Ovary (tissue), 3 donors: Measurements from ENCODE around the gene CEP104.

Source experiments
- POLR2A ChIP-seq: fragments of 450-650 bp; IDR thresholded peaks from one replicate; pipeline ENCODE4 v1.6.1; 2017; ENCODE audit warnings: antibody characterized with exemption, mild to moderate bottlenecking, moderate library complexity
- TF ChIP-seq, protein P1 (sequence below), 3 donors: fragments of 450-650 bp in 2 of 3; fragments of 200-600 bp in 1 of 3; IDR thresholded peaks; one replicate each; pipeline versions ENCODE4 v1.5.1 to v1.8.0; 2016 to 2022; ENCODE audit warnings: antibody characterized with exemption in 3 of 3, mild to moderate bottlenecking in 1 of 3
- donor health status: DM: no; HTN: no; CAD: no.

DNA sequence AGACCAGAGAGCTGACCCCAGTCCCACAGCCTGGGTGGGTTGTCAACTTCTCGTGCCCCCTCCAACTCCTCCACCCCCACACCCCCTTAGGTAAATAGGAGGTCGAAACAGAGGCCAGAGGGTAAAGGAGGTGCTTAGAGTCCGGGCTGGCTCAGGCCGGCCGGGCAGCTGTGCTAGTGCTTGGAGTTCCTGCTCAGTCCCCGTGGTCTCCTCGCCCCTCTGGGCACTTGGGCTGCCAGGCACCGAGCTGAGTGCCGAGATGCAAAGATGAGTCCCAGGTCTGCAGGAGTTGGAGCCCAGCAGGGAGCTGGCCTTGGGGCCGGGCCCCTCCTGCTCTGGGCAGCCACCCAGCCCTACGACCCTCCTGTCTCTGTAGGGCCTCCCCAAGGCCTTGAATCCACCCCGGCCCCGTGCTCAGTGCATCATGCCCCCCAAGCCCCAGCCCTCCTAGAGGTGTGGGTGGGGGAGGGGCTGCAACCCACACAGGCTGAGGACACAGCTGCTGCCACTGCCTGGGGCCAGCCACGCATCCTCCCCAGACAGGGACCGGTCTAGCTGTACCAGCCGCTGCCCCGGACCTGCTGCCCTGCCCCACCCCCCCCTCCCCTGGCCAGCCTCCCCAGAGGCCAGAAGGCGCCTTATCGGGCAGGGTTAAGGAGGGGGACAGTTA lies 82.6 kb downstream of the CEP104 start:
- TF ChIP-seq, protein P1, sequence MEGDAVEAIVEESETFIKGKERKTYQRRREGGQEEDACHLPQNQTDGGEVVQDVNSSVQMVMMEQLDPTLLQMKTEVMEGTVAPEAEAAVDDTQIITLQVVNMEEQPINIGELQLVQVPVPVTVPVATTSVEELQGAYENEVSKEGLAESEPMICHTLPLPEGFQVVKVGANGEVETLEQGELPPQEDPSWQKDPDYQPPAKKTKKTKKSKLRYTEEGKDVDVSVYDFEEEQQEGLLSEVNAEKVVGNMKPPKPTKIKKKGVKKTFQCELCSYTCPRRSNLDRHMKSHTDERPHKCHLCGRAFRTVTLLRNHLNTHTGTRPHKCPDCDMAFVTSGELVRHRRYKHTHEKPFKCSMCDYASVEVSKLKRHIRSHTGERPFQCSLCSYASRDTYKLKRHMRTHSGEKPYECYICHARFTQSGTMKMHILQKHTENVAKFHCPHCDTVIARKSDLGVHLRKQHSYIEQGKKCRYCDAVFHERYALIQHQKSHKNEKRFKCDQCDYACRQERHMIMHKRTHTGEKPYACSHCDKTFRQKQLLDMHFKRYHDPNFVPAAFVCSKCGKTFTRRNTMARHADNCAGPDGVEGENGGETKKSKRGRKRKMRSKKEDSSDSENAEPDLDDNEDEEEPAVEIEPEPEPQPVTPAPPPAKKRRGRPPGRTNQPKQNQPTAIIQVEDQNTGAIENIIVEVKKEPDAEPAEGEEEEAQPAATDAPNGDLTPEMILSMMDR (IDR thresholded peaks at IDR 0.05), result no peak
- no peak for TF ChIP-seq POLR2A
